Thyroid gland (tissue), 4 donors: ENCODE measurements around the gene RPTOR. TPM values are rescaled to one million over a fixed set of nuclear protein-coding genes. Genes with fewer than 3 reads are reported as not detected.

Experiments used
- DNase-seq, 2 donors: peaks; one replicate each; pipeline ENCODE4 v3.0.0-alpha.2; 2019
- H3K27ac ChIP-seq, 3 donors: fragments of 200-600 bp; sonication (generic); 1 replicate in 2 of 3; 2 replicates in 1 of 3; pipeline ENCODE4 v1.5.1; 2016 to 2019; ENCODE audit warnings: mild to moderate bottlenecking in 1 of 3, moderate library complexity in 1 of 3
- H3K27me3 ChIP-seq: fragments of 200-600 bp; sonication (generic); one replicate; pipeline ENCODE4 v1.5.1; 2019
- H3K36me3 ChIP-seq, 2 donors: fragments of 200-600 bp; sonication (generic); one replicate each; pipeline ENCODE4 v1.5.1; 2016 to 2019
- H3K4me1 ChIP-seq, 2 donors: fragments of 200-600 bp; sonication (generic); one replicate each; pipeline ENCODE4 v1.5.1; 2017 to 2019
- H3K4me3 ChIP-seq, 3 donors: fragments of 200-600 bp; sonication (generic); replicated peaks in 1 of 3; 1 replicate in 2 of 3; 2 replicates in 1 of 3; pipeline ENCODE4 v1.5.1; 2016; ENCODE audit warnings: mild to moderate bottlenecking in 1 of 3
- H3K9me3 ChIP-seq: fragments of 200-600 bp; sonication (generic); one replicate; pipeline ENCODE4 v1.5.1; 2017
- POLR2A ChIP-seq, 2 donors: fragments of 450-650 bp; IDR thresholded peaks; one replicate each; pipeline ENCODE4 v1.6.1; 2017; ENCODE audit warnings: antibody characterized with exemption in 2 of 2, mild to moderate bottlenecking in 2 of 2, moderate library complexity in 1 of 2
- WGBS, 2 donors: methylation state at CpG; one replicate each; pipeline ENCODE4 v1.1.5; 2017; 5-methylcytosine and 5-hydroxymethylcytosine counted together
- intact Hi-C: fragments of 100-400 bp; cut with DNase I; formaldehyde crosslinking; loops from one replicate; pipeline ENCODE4 v1.15.1; 2023
- total RNA-seq, 4 donors: library from RNA; depleted of rRNA; stranded (reverse); fragments of >200 nt; gene quantifications; one replicate each; pipeline ENCODE4 v1.2.3, GENCODE V29; 2016
- TF ChIP-seq, protein P1 (sequence below), 6 experiments: fragments of 200-600 bp in 3 of 6; fragments of 450-650 bp in 3 of 6; sonication (generic) in 3 of 6; IDR thresholded peaks; one replicate each; pipeline ENCODE4 v1.5.1; 2016 to 2019; ENCODE audit warnings: antibody characterized with exemption in 6 of 6, mild to moderate bottlenecking in 2 of 6, inconsistent platforms in 1 of 6, moderate library complexity in 1 of 6

Gene RPTOR
- total RNA-seq, 4 donors from 2014 or later: 24.2 to 58.1 (median 34.5) TPM

DNA sequence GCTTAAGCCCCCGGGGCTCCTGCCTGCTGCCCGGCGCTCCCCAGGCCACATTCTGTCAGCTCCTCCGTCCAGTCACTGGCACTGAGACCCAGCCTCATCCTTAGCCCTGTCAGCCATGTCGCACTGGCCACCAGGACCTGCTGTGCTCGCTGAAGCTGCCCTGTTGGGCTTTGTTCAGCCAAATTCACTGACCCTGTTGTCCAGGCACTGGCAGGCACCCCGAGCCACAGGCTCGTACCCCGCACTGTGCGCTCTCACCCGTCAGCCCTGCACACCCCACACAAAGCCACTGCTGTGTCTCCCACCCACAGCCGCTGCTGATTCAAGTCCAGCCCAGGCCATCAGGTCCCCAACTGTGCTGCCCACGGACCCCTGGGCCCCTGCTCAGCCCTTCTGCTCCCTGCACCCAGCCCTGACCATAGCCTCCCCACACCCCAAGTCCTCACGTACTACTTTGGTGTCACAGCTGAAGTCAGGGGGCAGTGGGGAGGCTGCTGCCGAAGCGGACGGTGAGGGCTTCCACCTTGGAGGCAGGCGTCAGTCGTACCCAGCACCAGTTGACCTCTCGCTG lies 315.5 kb downstream of the RPTOR start:
- Histone ChIP-seq H3K27ac (no peak overlapping the region), H3K36me3 (peaks cover 0 to 5% of the 10 kb centered on the region in 2 donors), H3K9me3 (no peaks in the 10 kb centered on the region), H3K4me3 (no peak overlapping the region), H3K27me3 (no peaks in the 10 kb centered on the region), H3K4me1 (peaks cover 10 to 12% of the 10 kb centered on the region in 2 donors)
- DNase-seq: no peak
- intact Hi-C loops: loop anchor here (10.0 kb wide), 1 partner anchor 435 kb away; no protein-coding TSS in a partner anchor
- TF ChIP-seq, protein P1, sequence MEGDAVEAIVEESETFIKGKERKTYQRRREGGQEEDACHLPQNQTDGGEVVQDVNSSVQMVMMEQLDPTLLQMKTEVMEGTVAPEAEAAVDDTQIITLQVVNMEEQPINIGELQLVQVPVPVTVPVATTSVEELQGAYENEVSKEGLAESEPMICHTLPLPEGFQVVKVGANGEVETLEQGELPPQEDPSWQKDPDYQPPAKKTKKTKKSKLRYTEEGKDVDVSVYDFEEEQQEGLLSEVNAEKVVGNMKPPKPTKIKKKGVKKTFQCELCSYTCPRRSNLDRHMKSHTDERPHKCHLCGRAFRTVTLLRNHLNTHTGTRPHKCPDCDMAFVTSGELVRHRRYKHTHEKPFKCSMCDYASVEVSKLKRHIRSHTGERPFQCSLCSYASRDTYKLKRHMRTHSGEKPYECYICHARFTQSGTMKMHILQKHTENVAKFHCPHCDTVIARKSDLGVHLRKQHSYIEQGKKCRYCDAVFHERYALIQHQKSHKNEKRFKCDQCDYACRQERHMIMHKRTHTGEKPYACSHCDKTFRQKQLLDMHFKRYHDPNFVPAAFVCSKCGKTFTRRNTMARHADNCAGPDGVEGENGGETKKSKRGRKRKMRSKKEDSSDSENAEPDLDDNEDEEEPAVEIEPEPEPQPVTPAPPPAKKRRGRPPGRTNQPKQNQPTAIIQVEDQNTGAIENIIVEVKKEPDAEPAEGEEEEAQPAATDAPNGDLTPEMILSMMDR (IDR thresholded peaks at IDR 0.05): no peak
- TF ChIP-seq POLR2A (IDR thresholded peaks at IDR 0.05): no peak
- WGBS, 2 donors: 94 to 97% methylated on average over 18 to 19 of the region's 20 CpGs

DNA sequence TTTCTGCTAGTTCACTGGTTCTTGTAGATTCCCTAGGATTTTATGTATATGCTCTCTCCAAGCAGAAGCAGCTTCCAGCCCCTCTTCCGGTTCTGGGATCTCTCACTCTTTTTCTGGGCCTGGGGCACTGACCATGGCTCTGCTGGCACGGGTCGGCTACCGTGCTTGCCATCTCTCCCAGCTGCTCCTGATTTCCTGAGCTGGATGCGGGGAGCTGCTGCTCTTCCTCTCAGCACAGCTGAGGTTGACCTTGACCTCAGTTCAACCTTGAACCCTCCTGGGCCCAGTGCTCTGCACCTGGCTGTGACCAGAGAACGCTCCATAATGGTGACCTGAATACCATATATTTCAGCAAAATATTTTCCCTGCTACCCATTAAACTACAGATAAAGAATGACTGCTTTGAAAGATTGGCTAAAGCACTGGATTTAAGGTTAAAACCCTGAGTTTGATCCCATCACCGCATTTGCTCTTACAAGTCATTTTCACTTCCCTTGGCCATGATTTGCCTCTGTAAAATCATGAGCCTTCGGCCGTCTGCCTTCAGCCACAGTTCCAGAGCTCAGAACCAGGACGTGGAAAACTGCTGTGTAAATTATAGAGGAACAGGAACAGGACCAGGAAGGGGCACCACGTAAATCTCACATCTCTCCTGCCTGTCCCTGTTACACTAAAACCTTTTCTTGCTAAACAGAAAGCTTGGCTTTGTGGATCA lies 316.2 kb downstream of the RPTOR start:
- Histone ChIP-seq H3K4me3 (no peak overlapping the region), H3K9me3 (no peaks in the 10 kb centered on the region), H3K27me3 (no peaks in the 10 kb centered on the region), H3K4me1 (peaks cover 10 to 12% of the 10 kb centered on the region in 2 donors), H3K27ac (no peak overlapping the region), H3K36me3 (no peaks in the 10 kb centered on the region)
- 77 to 89% methylated on average over 11 of the region's 11 CpGs for WGBS, 2 donors
- no peak for DNase-seq
- TF ChIP-seq POLR2A (IDR thresholded peaks at IDR 0.05): no peak
- TF ChIP-seq, protein P1 (IDR thresholded peaks at IDR 0.05): no peak
- intact Hi-C loops: loop anchor here (10.0 kb wide), 1 partner anchor 436 kb away; no protein-coding TSS in a partner anchor

DNA sequence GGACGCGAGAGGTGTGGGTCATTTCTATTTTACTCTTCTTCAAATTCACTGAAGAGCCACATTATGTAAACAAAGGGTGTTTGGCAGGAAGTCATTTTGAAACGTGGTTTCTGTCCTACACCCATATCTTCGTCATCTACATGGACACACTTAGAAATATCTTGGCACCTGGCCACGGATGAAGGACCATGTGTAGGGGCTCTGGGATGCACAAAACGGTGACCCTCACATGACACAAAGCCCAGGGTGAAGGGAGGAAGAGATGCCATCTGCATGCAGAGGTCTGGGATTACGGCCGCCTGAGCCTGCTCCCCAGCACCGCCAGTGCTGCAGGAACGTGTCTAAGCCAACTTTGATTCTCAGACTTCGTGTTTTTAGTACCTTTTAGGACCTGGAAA lies 316.8 kb downstream of the RPTOR start:
- Histone ChIP-seq H3K27me3 (no peaks in the 10 kb centered on the region), H3K4me3 (no peak overlapping the region), H3K27ac (no peak overlapping the region), H3K36me3 (no peaks in the 10 kb centered on the region), H3K9me3 (no peaks in the 10 kb centered on the region), H3K4me1 (peaks cover 10 to 12% of the 10 kb centered on the region in 2 donors)
- intact Hi-C loops: loop anchor here (10.0 kb wide), 1 partner anchor 437 kb away; no protein-coding TSS in a partner anchor
- no peak for TF ChIP-seq POLR2A (IDR thresholded peaks at IDR 0.05)
- TF ChIP-seq, protein P1 (IDR thresholded peaks at IDR 0.05): no peak
- WGBS, 2 donors: 73 to 77% methylated on average over 11 of the region's 11 CpGs
- no peak for DNase-seq

DNA sequence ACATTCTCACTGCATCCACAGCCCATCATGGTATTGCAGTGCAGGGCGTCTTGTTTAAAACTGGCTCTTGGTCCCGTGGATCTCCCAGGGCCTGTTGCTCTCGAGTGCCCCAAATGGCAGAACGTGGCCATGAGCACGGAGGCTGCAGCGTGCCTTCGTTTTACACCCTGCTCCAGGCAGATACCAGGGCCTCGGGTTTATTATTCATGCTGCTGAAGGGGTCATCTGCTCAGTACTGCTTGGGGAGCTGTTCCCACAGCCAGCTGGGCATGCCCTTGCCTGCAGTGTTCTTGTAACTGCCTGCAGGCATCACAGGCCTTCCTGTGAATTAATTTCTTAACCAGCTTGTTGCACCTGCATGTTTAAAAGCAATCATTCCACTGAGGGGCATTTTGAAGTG lies 317.3 kb downstream of the RPTOR start:
- peaks cover 10 to 12% of the 10 kb centered on the region in 2 donors for H3K4me1 ChIP-seq
- no peaks in the 10 kb centered on the region for H3K36me3 ChIP-seq
- intact Hi-C loops: loop anchor here (10.0 kb wide), 1 partner anchor 437 kb away; no protein-coding TSS in a partner anchor
- no peaks in the 10 kb centered on the region for H3K27me3 ChIP-seq
- 83 to 84% methylated on average over 8 of the region's 8 CpGs for WGBS, 2 donors
- no peak overlapping the region for H3K4me3 ChIP-seq
- H3K9me3 ChIP-seq: no peaks in the 10 kb centered on the region
- DNase-seq: no peak
- H3K27ac ChIP-seq: no peak overlapping the region
- TF ChIP-seq POLR2A (IDR thresholded peaks at IDR 0.05): no peak
- TF ChIP-seq, protein P1 (IDR thresholded peaks at IDR 0.05): peak in 1 of 6 experiments; percentile 21

DNA sequence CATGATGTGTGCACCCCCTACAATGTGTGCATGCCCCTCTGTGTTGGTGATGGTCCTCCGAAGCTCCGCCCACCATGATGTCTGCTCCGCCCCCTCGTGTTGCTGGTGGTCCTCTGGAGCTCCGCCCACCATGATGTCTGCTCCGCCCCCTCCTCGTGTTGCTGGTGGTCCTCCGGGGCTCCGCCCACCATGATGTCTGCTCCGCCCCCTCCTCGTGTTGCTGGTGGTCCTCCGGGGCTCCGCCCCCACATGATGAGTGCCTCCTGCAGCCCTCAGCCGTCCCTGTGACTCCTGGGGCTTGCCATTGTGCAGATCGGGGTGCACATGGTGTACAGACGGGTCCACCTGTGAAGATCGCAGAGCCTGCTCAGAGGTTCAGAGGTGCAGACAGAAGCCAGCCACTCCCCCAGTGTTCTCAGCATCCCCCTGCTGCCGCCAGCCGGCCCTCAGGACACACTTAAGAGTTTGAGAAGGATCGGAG lies 317.9 kb downstream of the RPTOR start:
- TF ChIP-seq, protein P1 (IDR thresholded peaks at IDR 0.05): no peak
- TF ChIP-seq POLR2A (IDR thresholded peaks at IDR 0.05): no peak
- no peaks in the 10 kb centered on the region for H3K9me3 ChIP-seq
- no peaks in the 10 kb centered on the region for H3K36me3 ChIP-seq
- WGBS, 2 donors: 93 to 95% methylated on average over 10 to 19 of the region's 20 CpGs
- H3K4me1 ChIP-seq: peaks cover 10 to 12% of the 10 kb centered on the region in 2 donors
- no peak for DNase-seq
- H3K27me3 ChIP-seq: no peaks in the 10 kb centered on the region
- intact Hi-C loops: loop anchor here (10.0 kb wide), 1 partner anchor 438 kb away; no protein-coding TSS in a partner anchor
- no peak overlapping the region for H3K4me3 ChIP-seq
- no peak overlapping the region for H3K27ac ChIP-seq
